Measurements from ENCODE around the gene IGLL1.

Gene IGLL1

GRCh38 chr22:23529166-23530103 lies 50.7 kb downstream of the IGLL1 start:
- H3K14ac ChIP-seq (ENCODE audit: low read length): peak overlapping the region; percentile 77
- H2BK120ac ChIP-seq (ENCODE audit: low read depth, low read length): no peak overlapping the region
- H2BK12ac ChIP-seq (ENCODE audit: low read length): peak overlapping the region; percentile 47
- H2AFZ ChIP-seq (ENCODE audit: low read length): no peak overlapping the region
- H4K91ac ChIP-seq (ENCODE audit: low read depth, low read length, poor library complexity): no peak overlapping the region
- peak overlapping the region; percentile 97 for H2BK15ac ChIP-seq (ENCODE audit: low read length)
- no peak overlapping the region for H3K27ac ChIP-seq (replicated peaks; ENCODE audit: low read length)
- H3K36me3 ChIP-seq (replicated peaks in 1 of 2; ENCODE audit: control insufficient read depth in 2 of 2, insufficient read depth in 2 of 2, low read length in 2 of 2): no peaks in the 10 kb centered on the region
- peak overlapping the region; percentile 38 for H3K18ac ChIP-seq (ENCODE audit: low read length)
- H2BK5ac ChIP-seq (ENCODE audit: low read length): no peak overlapping the region
- no peak overlapping the region for H3K9ac ChIP-seq (ENCODE audit: low read depth, low read length, poor library complexity)
- peak overlapping the region; percentile 82 for H2AK5ac ChIP-seq (ENCODE audit: low read depth, low read length)
- H3K79me1 ChIP-seq (ENCODE audit: low read depth, low read length): peaks cover 1% of the 10 kb centered on the region
- no peak overlapping the region for H3K23ac ChIP-seq (ENCODE audit: low read depth, low read length, poor library complexity)
- no CpG with 5 or more reads among the region's 12 CpGs for WGBS, 2 donors (ENCODE audit: extremely low coverage in 2 of 2, insufficient read length in 2 of 2, insufficient replicate concordance in 1 of 2)
- no peaks in the 10 kb centered on the region for H3K9me3 ChIP-seq (replicated peaks in 1 of 2; ENCODE audit: control insufficient read depth in 2 of 2, insufficient read depth in 1 of 2, low read depth in 1 of 2, low read length in 2 of 2)
- no peaks in the 10 kb centered on the region for H3K27me3 ChIP-seq (ENCODE audit: control insufficient read depth in 3 of 3, insufficient read depth in 3 of 3, low read depth in 1 of 3, low read length in 3 of 3)
- H3K4me1 ChIP-seq (ENCODE audit: control insufficient read depth in 2 of 2, insufficient read depth in 1 of 2, low read depth in 1 of 2, low read length in 2 of 2): peaks cover 23 to 24% of the 10 kb centered on the region in 2 donors
- peak overlapping the region; percentile 61 for H3K4ac ChIP-seq (ENCODE audit: low read length)
- H3K4me2 ChIP-seq (ENCODE audit: insufficient read depth, low read length, poor library complexity, severe bottlenecking): no peak overlapping the region
- H3K4me3 ChIP-seq (ENCODE audit: low read length in 2 of 2): no peak overlapping the region
- H4K8ac ChIP-seq (ENCODE audit: low read depth, low read length): peak overlapping the region; percentile 0
- no peak for DNase-seq (ENCODE audit: low spot score)

- no peak for DNase-seq (ENCODE audit: low spot score)
These were observed 51.9 kb downstream of the IGLL1 start for GRCh38 chr22:23527971-23528740.

GRCh38 chr22:23526596-23527316 lies 53.3 kb downstream of the IGLL1 start:
- Histone ChIP-seq H2BK120ac (ENCODE audit: low read depth, low read length) (no peak overlapping the region), H3K9ac (ENCODE audit: low read depth, low read length, poor library complexity) (no peak overlapping the region), H3K4me3 (ENCODE audit: low read length in 2 of 2) (no peak overlapping the region), H3K9me3 (replicated peaks in 1 of 2; ENCODE audit: control insufficient read depth in 2 of 2, insufficient read depth in 1 of 2, low read depth in 1 of 2, low read length in 2 of 2) (no peaks in the 10 kb centered on the region), H3K4me1 (ENCODE audit: control insufficient read depth in 2 of 2, insufficient read depth in 1 of 2, low read depth in 1 of 2, low read length in 2 of 2) (peaks cover 11 to 13% of the 10 kb centered on the region in 2 donors), H3K14ac (ENCODE audit: low read length) (no peak overlapping the region), H2BK12ac (ENCODE audit: low read length) (no peak overlapping the region), H4K8ac (ENCODE audit: low read depth, low read length) (no peak overlapping the region), H3K4me2 (ENCODE audit: insufficient read depth, low read length, poor library complexity, severe bottlenecking) (no peak overlapping the region), H3K18ac (ENCODE audit: low read length) (no peak overlapping the region), H2BK5ac (ENCODE audit: low read length) (no peak overlapping the region), H3K27me3 (ENCODE audit: control insufficient read depth in 3 of 3, insufficient read depth in 3 of 3, low read depth in 1 of 3, low read length in 3 of 3) (no peaks in the 10 kb centered on the region), H4K91ac (ENCODE audit: low read depth, low read length, poor library complexity) (no peak overlapping the region), H3K27ac (replicated peaks; ENCODE audit: low read length) (no peak overlapping the region), H3K23ac (ENCODE audit: low read depth, low read length, poor library complexity) (no peak overlapping the region), H2AFZ (ENCODE audit: low read length) (no peak overlapping the region), H2BK15ac (ENCODE audit: low read length) (no peak overlapping the region), H3K36me3 (replicated peaks in 1 of 2; ENCODE audit: control insufficient read depth in 2 of 2, insufficient read depth in 2 of 2, low read length in 2 of 2) (no peaks in the 10 kb centered on the region), H2AK5ac (ENCODE audit: low read depth, low read length) (no peak overlapping the region), H3K79me1 (ENCODE audit: low read depth, low read length) (peaks cover 1% of the 10 kb centered on the region), H3K4ac (ENCODE audit: low read length) (no peak overlapping the region)
- no CpG with 5 or more reads among the region's 17 CpGs for WGBS, 2 donors (ENCODE audit: extremely low coverage in 2 of 2, insufficient read length in 2 of 2, insufficient replicate concordance in 1 of 2)
- no peak for DNase-seq (ENCODE audit: low spot score)

More at GRCh38 chr22:23527971-23528740, 51.9 kb downstream of the IGLL1 start:
- Histone ChIP-seq H3K9me3 (replicated peaks in 1 of 2; ENCODE audit: control insufficient read depth in 2 of 2, insufficient read depth in 1 of 2, low read depth in 1 of 2, low read length in 2 of 2) (no peaks in the 10 kb centered on the region), H3K4me1 (ENCODE audit: control insufficient read depth in 2 of 2, insufficient read depth in 1 of 2, low read depth in 1 of 2, low read length in 2 of 2) (peaks cover 17 to 19% of the 10 kb centered on the region in 2 donors), H4K91ac (ENCODE audit: low read depth, low read length, poor library complexity) (peak overlapping the region; percentile 77), H2BK120ac (ENCODE audit: low read depth, low read length) (no peak overlapping the region), H2AK5ac (ENCODE audit: low read depth, low read length) (no peak overlapping the region), H2BK12ac (ENCODE audit: low read length) (no peak overlapping the region), H4K8ac (ENCODE audit: low read depth, low read length) (no peak overlapping the region), H2AFZ (ENCODE audit: low read length) (no peak overlapping the region), H3K36me3 (replicated peaks in 1 of 2; ENCODE audit: control insufficient read depth in 2 of 2, insufficient read depth in 2 of 2, low read length in 2 of 2) (no peaks in the 10 kb centered on the region), H2BK15ac (ENCODE audit: low read length) (peak overlapping the region; percentile 62), H3K18ac (ENCODE audit: low read length) (peak overlapping the region; percentile 29), H3K4me3 (ENCODE audit: low read length in 2 of 2) (no peak overlapping the region), H3K14ac (ENCODE audit: low read length) (no peak overlapping the region), H3K79me1 (ENCODE audit: low read depth, low read length) (peaks cover 1% of the 10 kb centered on the region), H3K27me3 (ENCODE audit: control insufficient read depth in 3 of 3, insufficient read depth in 3 of 3, low read depth in 1 of 3, low read length in 3 of 3) (no peaks in the 10 kb centered on the region), H3K9ac (ENCODE audit: low read depth, low read length, poor library complexity) (no peak overlapping the region), H3K4ac (ENCODE audit: low read length) (no peak overlapping the region), H2BK5ac (ENCODE audit: low read length) (no peak overlapping the region), H3K23ac (ENCODE audit: low read depth, low read length, poor library complexity) (no peak overlapping the region), H3K4me2 (ENCODE audit: insufficient read depth, low read length, poor library complexity, severe bottlenecking) (no peak overlapping the region), H3K27ac (replicated peaks; ENCODE audit: low read length) (no peak overlapping the region)
- no CpG with 5 or more reads among the region's 19 CpGs for WGBS, 2 donors (ENCODE audit: extremely low coverage in 2 of 2, insufficient read length in 2 of 2, insufficient replicate concordance in 1 of 2)
